HG02571 (cell line): ENCODE measurements around the gene GET4.

Source experiments
- ATAC-seq: cut with Tn5 transposase; IDR thresholded peaks from one replicate; pipeline ENCODE4 v1.9.1; 2021; ENCODE audit warnings: mild to moderate bottlenecking, moderate library complexity; ENCODE audit not compliant: unreplicated experiment

Gene GET4, protein sequence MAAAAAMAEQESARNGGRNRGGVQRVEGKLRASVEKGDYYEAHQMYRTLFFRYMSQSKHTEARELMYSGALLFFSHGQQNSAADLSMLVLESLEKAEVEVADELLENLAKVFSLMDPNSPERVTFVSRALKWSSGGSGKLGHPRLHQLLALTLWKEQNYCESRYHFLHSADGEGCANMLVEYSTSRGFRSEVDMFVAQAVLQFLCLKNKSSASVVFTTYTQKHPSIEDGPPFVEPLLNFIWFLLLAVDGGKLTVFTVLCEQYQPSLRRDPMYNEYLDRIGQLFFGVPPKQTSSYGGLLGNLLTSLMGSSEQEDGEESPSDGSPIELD

DNA sequence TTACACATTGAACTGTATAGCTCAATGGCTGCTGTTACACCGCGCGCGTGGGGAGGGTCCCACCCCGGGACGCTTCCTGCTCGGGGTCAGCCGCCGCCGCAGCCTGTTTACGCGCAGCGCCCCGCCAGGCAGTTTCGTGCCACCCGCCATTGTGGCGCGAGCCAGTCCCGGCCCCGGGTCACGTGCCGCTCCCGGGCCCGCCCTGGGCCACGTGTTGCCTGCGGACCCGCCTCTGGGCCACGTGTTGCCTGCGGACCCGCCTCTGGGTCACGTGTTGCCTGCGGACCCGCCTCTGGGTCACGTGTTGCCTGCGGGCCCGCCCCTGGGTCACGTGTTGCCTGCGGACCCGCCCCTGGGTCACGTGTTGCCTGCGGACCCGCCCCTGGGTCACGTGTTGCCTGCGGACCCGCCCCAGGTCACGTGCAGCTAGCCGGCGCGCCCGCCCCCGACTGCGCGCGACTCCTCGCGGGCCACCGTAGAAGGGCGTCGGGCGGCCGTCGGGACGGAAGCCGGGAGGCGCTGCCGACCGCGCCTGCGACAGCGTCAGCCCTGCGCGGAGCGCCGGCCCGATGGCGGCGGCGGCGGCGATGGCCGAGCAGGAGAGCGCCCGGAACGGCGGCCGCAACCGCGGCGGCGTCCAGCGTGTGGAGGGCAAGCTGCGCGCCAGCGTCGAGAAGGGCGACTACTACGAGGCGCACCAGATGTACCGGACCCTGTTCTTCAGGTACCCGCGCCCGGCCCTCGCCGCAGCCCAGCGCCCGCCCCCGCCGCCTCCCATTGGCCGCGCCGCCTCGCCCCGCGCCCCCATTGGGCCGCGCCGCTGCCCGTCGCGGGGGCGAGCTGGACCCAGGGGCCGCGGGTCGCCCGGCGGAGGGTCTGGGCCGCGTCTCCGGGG is at the start of gene GET4:
TSS of gene GET4 (plus strand) at position 478 of the 895 bp plus-strand sequence. CDS start at position 570, 92 bp downstream.
- peak; percentile 69 for ATAC-seq

DNA sequence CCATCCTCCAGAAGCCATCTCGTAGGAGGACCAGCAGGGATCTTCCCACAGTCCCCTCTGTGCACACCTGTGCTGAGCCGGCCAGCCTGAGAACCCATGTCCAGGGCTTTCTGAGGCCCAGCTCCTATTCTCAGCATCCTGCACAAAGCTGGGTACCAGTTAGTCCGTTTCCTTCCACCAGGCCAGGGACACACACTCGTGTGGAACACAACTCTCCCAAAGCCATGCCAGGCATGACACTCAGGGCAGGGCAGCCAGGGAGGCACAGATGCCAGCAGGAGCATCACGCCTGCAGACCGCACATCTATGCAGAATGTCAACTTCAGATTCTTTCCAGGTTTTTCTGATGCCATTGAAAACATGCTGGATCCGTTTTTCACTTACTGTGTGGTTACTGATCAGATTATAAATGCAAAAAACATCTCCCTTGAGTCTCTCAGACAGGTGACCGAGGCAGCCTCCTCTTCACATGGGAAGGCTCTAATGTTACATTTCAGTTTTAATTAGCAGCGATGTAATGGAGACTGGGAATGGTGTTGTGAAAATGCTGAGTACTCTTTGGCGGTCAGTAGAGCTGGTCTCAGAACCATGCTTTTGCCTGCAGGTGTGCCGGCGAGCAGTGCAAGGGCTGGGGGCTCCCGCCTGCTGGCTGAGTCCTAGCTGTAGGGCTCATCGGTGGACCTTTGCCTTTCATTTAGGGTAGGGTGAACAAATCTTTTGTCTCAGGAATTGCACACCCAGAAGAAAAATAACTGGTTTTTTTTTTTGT is 47.4 kb upstream of the GET4 start:
- ATAC-seq, result no peak

DNA sequence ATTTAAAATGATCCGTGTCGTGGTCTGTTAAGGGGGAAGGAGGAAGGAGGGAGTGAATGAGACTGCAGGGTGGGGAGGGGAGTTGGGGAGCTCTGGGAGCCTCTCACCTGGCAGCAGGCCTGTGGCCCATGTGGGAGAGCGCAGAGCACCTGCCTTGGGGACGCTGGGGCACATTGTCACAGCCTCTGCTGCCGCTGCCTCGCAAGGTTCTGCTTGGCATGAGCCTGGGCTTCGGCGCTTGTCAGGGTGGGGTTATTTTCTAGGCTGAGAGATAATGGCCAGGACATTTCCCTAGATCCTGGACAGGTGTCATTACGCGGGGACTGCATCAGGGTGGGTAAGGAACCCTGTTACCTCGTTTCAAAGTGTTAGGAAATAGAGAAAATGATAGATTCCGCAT is 46.3 kb upstream of the GET4 start:
- no peak for ATAC-seq

DNA sequence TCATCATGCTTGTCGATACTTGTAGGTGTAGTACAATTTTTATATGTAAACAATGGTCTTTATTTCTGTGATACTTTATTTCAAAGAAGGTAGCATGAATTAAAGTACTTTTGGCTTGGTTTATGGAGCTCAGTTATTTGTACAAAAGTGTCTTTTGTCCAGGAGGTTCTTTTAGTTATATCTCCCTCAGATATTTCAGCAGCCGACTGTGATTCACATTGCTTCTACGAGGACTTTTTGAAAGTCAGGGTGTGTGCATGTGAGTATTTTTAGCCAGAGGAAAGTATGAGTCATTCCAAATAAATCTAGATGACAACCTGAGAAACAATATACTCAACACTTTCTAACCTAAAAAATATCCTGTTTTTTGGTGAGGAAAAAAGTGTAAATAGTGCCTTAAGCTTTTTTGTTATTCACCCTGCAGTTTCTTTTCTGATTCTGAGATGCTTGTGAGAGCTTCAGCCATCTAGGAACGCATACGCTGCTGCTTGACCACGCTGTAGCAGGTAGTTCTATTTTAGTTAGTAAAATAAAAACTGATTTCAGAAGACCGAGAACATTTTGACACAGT is 44.7 kb upstream of the GET4 start:
- peak; percentile 49 for ATAC-seq

DNA sequence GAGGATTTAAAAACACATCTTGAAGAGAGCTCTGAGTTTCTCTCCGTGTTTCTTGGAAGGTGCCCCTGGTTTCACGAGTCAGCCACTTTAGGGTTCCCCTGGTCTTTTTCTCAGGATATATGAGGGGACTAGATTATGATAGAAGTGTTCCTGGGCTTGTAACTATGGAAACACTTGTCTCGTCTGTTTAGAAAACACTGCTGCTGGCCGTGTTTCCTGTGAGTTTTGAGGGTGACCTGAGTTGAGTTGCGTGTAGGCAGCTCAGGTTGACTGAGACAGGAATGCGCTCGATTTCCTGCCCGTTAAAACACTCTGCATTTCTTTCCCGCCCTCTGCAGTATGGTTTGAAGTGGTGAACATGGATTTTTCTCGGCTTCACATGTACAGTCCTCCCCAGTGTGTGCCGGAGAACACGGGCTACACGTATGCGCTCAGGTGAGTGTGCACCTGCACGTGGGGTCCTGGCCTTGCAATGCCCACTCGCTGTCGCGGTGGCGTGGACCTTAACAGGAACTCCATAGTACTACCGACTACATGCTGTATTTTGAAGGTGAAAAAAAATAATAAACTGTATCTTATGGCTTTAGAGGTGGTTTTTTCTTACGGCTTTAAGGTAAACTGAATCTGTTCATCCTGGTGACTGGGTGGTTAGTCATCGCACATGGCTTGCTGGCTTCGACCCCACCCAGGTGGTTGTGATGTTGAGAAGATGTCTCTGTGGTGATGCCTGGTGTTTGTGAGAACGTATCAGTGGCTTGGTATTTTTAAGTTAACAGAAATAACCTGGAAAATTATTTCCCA is 44.0 kb upstream of the GET4 start, which contains the start of gene SUN1:
TSS of gene SUN1 (plus strand) at position 310 of the 801 bp plus-strand sequence. CDS start at position 359, 49 bp downstream.
- ATAC-seq, result peak; percentile 38

DNA sequence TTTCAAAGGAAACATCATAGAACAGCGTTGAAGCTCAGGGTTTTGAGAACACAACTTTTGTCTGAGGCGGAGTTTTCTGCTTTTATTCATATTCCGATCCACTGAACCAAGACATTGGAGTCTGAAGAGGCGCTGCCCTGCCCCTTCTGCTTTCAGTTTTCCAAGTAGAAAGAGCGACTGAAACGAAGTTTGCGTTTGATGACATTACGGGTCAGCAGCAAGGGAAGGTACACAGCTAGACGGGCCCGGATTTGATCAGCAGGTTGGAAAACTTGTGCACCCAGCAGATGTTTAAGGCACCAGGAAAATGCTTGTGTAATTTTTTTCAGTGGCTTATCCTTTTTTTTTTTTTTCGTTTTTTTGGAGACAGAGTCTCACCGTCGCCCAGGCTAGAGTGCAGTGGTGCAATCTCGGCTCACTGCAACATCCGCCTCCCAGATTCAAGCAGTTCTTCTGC is 43.4 kb upstream of the GET4 start:
- ATAC-seq, result no peak

DNA sequence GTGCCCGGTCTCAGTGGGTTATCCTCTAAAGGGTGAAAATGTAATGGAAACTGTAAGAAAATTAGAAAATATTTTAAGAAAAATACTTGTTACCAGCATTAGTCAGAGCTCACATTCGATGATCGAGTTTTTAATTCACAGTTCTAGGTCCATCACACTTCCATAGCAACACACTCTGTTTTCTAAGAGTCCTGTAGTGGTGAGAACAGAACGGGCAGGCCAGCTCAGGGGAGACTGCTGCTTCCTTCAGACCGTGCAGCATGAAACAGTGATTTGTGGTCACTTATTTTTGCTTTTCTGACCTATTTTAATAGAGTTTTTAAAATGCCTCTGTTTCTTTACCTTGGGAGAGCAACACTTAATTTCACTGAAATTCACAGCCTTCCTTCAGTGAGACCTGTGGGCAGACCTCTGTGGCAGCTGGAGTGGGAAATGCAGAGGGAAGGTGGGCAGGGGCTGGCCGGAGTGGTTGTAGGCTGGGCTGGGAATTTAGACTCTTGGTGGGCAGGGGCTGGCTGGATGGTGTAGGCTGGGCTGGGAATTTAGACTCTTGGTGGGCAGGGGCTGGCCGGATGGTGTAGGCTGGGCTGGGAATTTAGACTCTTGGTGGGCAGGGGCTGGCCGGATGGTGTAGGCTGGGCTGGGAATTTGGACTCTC is 42.6 kb upstream of the GET4 start:
- ATAC-seq, result no peak

DNA sequence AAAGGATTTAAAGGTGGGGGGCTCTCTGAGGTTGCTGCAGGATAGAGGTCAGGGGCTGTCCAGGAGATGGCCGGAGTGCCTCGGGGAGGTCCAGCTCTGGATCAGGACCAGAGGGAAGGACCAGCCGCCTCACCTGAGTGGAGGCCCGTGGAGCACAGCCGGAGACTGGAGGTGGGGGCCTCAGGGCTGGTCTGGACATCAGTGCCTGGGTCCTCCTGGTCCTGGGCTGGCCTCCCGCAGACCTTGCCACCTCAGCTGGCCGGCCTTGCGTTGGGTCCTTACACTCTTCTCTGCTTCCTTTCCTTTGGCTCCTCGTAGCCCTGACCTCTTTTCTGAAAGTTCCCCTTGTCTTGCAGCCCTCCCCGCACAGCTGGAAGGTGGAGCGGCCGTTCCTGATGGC is 42.1 kb upstream of the GET4 start:
- no peak for ATAC-seq

DNA sequence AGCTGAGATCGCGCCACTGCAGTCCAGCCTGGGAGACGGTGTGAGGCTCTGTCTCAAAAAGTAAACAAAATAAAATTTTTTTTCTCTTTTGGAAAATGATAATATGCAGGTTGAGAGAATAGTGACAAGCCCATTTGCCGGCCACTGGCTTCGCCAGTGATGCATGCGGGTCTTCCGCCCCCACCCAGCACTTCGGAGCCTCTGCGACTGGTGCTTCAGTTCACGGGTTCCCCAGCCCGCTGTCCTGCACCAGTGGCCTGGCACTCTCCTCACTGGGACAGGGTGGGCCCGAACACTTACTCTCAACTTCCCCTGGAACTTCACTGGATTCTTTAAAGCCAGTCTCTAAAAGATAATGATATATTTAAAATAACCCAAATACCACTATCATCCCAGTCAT is 41.3 kb upstream of the GET4 start:
- no peak for ATAC-seq

DNA sequence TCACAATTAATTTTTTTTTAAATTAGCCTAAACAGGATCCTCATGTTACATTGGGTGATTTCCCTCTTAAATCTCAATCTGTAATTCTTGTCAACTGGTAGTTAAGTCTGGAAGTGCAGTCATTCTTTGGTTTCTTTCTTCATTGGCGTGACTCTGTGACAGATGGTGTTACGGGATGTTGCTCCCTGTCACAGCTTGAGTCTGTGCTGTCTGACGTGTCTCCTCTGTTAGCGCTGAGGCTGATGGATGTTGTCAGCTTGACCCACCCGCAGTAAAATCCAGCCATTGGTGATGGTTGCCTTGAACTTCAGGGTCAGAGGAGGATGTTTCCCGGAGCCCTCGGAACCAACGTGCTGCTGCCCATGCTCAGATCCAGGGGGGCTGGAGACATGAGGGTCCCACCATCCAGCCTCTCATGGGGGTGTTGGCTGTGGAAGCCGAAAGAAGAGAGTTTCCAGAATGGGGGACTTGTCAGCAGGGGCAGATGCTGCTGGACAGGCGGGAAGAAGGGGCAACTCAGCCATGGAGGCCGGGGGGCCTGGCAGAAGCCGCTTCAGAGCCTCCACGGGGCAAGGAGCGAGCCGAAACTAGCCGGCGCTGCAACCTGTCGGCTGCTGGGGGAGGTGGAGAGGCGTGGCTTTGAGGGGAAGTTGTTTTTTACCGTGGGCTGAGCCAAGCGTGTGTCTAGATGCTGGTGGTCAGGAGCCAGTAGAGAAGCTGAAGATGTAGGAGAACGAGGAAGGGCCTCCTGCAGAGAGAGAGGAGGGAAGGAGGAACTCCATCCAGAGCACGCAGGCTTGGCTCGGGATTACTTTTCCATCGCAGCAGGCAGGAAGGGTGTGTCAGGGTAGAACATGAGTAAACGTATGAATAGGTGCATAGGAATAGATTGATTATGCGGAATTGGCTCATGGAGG is 40.6 kb upstream of the GET4 start:
- ATAC-seq, result no peak

DNA sequence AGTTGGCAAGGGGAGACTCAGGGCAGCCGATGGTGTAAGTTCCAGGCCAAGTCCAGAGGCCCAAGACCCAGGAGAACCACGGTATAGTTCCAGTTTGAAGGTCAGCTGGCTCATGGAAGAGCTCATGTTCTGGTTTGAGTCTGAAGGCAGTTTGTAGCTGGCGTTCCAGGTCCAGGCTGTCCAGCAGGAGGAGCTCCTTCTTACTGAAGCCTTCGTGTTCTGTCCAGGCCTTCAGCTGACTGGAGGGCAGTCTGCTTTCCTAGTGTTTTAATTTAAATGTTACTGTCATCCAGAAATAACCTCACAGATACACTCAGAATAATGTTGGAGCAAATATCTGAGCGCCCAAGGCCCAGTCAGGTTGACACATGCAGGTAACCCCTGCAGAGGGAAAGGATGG is 39.9 kb upstream of the GET4 start:
- no peak for ATAC-seq

DNA sequence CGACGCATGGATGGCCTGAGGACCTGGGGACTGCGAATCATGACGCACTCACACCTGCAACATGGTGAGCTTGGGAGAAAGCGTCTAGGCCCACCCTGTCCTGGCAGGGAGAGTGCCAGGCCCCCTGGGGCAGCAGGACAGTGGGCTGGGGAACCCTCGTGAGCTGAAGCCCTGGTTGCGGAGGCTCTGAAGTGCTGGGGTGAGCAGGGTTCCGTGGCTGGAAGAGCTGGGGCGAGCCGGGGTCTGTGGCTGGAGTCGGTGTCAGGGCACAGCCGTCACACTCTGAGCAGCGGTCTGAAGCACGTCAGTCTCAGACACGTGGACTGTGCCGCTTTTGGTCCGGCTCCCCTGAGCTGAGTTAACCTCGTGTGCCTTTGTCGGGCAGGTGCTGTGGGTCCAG is 39.4 kb upstream of the GET4 start:
- ATAC-seq, result no peak

DNA sequence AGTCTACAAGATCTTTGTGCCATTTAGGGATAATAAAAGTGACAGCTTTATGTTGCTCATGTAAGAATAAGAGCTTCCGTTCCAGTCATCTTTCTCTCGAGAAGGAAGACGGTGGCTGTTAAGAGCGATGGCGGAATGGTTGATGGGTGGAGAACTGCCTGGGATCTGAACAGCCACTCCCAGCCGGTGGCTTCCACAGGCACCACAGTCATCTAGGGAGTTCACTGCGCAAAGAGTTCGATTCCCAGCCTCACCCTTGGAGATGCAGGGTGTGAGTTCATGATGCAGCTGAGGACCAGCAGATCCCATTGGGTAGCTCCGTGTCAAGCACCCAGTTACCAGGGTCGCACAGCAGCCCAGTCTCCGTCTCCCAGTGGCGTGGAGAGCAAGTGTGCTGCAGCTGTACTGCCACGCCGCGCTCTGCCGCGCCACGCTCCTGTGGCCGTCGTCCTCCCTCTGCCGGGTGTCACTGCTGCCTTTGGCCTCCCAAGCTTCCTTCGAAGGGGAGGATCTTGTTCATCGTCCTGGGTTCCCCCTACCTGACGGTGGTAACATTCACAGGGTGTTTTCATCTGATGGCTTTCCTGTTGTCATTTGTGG is 36.3 kb upstream of the GET4 start:
- ATAC-seq, result no peak

DNA sequence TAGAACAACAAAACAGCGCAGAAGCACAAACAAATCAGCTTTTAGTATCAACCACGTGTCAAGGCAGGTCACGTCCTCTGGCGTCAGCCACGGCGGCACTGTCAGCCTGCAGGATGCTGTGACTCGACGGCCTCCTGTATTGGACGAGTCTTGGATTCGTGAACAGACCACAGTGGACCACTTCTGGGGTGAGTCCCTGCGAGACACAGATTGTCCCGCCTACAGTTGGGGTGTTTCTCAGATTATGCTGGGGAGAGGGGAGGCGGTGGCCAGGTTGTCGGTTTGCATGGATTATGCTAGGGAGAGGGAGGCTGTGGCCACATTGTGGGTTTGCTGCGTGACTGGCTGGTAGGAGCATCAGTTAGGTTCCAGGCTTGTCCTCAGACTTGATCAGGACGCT is 34.4 kb upstream of the GET4 start:
- no peak for ATAC-seq

DNA sequence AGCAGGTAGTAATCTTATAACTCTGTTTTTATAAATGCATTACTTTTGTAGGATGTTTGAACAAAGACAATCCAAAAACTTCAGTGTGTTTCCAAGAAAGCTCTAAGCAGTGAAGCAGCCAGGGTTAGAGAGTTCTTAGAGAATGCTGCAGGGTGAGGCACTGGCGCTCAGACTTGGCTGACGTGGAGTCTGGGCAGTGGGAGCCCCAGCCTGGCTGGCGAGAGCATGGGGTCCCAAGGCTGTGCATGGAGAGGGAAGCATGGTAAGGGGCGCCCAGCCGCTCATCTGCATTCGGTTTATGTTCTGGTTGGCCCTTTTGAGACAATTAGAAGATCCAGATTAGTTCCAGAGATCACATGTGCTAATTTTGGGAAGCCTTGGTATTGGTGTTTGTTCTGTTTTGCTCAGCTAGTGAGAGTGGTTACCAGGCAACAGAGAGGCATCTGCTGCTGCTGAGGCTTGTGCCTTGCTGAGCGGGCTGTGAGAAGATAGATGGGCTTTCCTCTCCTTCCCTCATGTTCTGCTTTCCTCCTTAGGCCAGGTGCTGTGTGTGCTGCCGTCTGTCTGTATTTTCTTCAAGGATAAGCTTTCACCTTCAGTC is 33.8 kb upstream of the GET4 start:
- ATAC-seq, result no peak

DNA sequence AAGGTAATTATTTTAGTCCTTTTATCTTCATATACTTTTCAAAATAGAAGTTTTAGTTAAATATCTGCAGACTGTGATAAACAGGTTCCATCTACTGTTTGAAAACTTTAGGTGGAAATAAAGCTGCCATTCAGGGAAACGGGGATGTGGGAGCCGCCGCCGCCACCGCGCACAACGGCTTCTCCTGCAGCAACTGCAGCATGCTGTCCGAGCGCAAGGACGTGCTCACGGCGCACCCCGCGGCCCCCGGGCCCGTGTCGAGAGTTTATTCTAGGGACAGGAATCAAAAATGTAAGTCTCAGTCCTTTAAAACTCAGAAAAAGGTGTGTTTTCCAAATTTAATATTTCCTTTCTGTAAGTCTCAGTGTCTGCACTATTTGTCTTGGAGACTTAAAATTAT is 33.1 kb upstream of the GET4 start:
- ATAC-seq, result no peak

DNA sequence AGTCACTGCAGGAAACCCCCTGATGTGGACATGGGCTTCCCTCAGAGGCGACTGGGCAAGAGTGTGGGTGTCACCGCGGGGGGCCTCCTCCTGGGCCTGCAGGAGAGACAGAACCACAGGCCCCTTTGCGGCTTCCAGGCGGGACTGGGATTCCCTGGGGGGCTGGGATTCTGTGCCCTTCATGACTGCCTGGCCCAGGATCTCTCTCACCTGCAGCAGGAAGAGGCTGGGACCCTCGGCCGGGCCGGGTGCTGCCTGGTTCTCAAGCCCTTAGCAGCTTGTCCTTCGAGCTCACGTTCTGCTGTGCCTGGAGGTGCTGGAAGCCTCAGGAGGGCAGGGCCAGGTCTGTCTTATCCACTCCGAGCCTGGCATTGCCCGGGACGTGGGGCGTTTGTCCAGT is 32.3 kb upstream of the GET4 start:
- ATAC-seq, result no peak

DNA sequence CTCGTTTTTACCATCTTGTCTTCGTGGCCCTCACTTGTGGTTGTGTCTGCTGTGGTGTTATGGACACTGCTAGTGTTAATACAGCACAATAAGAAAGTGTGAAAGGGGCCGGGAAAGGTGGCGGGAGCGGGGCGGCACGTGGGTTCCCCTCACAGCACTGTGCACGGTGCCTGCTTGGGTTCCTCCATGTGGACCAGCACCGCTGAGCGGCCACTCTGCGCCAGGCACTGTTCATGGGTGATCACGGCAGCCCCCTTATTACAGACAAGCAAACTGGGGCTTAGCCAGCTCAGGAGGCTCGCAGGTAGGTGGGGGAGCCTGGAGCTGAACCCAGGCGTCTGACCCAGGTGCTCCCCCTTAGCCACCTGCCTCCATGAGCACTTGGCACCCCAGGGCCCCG is 31.8 kb upstream of the GET4 start:
- no peak for ATAC-seq
